ENCODE data around the gene TEKT3. TPM values are rescaled to one million over a fixed set of nuclear protein-coding genes. Genes with fewer than 3 reads are reported as not detected.

Gene TEKT3
- total and polyA plus RNA-seq, 5 experiments from 2014 or later: not detected

- H3K36me3 Mint-ChIP-seq: no peaks in the 10 kb centered on the region
- no peak for DNase-seq
Measured at GRCh38 chr17:15308758-15309157, 32.6 kb downstream of the TEKT3 start.

GRCh38 chr17:15307710-15308111, 33.7 kb downstream of the TEKT3 start:
- Mint-ChIP-seq H3K36me3 (no peaks in the 10 kb centered on the region), H3K4me1 (no peaks in the 10 kb centered on the region), H3K9me3 (no peaks in the 10 kb centered on the region), H3K27me3 (peaks cover under 1 to 5% (median 1%) of the 10 kb centered on the region in 5 donors), H3K4me3 (no peak overlapping the region), H3K27ac (no peak overlapping the region)
- POLR2A ChIA-PET: no interaction called here
- ATAC-seq (no peak), DNase-seq (no peak)

More at GRCh38 chr17:15308758-15309157, 32.6 kb downstream of the TEKT3 start:
- peaks cover 0 to 6% (median 0%) of the 10 kb centered on the region in 5 donors for H3K27me3 Mint-ChIP-seq
- POLR2A ChIA-PET: no interaction called here
- no peak for ATAC-seq
- H3K9me3 Mint-ChIP-seq: no peaks in the 10 kb centered on the region
- no peaks in the 10 kb centered on the region for H3K4me1 Mint-ChIP-seq
- H3K27ac Mint-ChIP-seq: no peak overlapping the region
- no peak overlapping the region for H3K4me3 Mint-ChIP-seq

GRCh38 chr17:15303851-15304250, 37.5 kb downstream of the TEKT3 start:
- no peak for ATAC-seq
- POLR2A ChIA-PET: no interaction called here
- Mint-ChIP-seq H3K9me3 (no peaks in the 10 kb centered on the region), H3K27me3 (peaks cover 4 to 21% (median 11%) of the 10 kb centered on the region in 5 donors), H3K4me1 (no peaks in the 10 kb centered on the region), H3K36me3 (no peaks in the 10 kb centered on the region), H3K4me3 (no peak overlapping the region), H3K27ac (no peak overlapping the region)
- no peak for DNase-seq

DNA sequence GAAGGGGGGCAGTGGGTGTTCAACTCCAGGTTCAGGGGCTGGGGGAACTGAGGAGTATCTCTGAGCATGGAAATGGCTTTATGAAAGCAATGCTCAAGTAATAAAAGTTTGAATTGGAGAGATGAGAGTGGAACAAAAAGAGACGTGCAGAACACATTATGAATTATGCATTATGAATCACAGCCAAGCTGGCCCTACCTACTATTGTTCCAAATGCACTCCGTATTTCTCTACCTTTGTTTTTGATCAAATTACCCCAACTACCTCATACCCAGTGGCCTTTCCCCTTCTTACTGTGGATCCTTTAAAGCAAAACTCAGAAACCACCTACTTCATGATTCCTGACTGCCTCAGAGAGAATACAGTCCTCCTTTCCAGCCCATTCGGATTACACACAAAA, 38.1 kb downstream of the TEKT3 start:
- Mint-ChIP-seq H3K4me1 (no peaks in the 10 kb centered on the region), H3K4me3 (no peak overlapping the region), H3K9me3 (no peaks in the 10 kb centered on the region), H3K27ac (no peak overlapping the region), H3K36me3 (no peaks in the 10 kb centered on the region), H3K27me3 (peaks cover 4 to 21% (median 11%) of the 10 kb centered on the region in 5 donors)
- POLR2A ChIA-PET: no interaction called here
- ATAC-seq (no peak), DNase-seq (no peak)

DNA sequence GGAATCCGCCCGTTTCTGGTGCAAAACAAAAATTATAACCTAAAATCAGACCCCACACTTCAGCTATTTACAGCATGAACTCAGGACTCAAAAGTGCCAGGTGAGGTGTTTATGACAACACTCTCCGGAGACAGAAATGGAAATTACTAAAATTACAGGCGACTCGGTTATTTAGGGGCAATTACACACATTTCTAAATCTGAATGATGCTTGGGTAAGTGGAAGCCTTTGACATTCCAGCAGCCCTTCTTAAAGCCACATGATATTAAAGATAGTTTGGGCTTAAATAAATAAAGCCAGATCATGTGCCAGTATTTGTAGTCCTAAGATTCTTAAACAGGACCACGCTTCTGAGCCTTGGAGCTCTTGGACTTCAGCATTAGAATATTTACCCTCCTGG, 39.6 kb downstream of the TEKT3 start:
- no peak overlapping the region for H3K27ac Mint-ChIP-seq
- peaks cover 4 to 21% (median 11%) of the 10 kb centered on the region in 5 donors for H3K27me3 Mint-ChIP-seq
- no peak overlapping the region for H3K4me3 Mint-ChIP-seq
- no peaks in the 10 kb centered on the region for H3K4me1 Mint-ChIP-seq
- POLR2A ChIA-PET: no interaction called here
- no peaks in the 10 kb centered on the region for H3K9me3 Mint-ChIP-seq
- no peak for ATAC-seq
- no peaks in the 10 kb centered on the region for H3K36me3 Mint-ChIP-seq
- no peak for DNase-seq

DNA sequence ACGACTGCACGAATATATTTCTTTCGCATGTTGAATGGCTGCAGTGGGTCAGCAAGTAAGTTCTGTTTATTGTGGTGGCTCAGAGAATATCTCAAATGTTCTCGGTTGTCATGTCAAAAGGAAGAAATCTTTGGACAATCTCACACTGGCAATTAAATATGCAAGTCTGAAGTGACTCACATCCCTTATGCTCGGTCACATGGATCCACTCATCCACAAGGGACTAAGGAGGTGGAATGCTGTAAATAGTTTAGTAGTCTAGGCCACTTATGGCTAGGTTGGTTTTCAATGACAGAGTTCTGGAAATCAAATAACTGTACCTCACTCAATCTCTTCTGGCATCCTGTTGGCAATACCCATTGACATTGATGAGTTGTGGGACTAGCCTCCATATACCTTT, 43.2 kb downstream of the TEKT3 start:
- Mint-ChIP-seq H3K9me3 (no peaks in the 10 kb centered on the region), H3K27me3 (peaks cover 8 to 28% (median 13%) of the 10 kb centered on the region in 5 donors), H3K4me3 (no peak overlapping the region), H3K4me1 (no peaks in the 10 kb centered on the region), H3K27ac (no peak overlapping the region), H3K36me3 (no peaks in the 10 kb centered on the region)
- no peak for DNase-seq
- POLR2A ChIA-PET: no interaction called here
- ATAC-seq: no peak

GRCh38 chr17:15293558-15293957, 47.8 kb downstream of the TEKT3 start:
- no peak for DNase-seq
- H3K9me3 Mint-ChIP-seq: no peaks in the 10 kb centered on the region
- no peak overlapping the region for H3K27ac Mint-ChIP-seq
- no peak for ATAC-seq
- POLR2A ChIA-PET: no interaction called here
- H3K36me3 Mint-ChIP-seq: no peaks in the 10 kb centered on the region
- no peaks in the 10 kb centered on the region for H3K4me1 Mint-ChIP-seq
- peaks cover 7 to 38% (median 18%) of the 10 kb centered on the region in 5 donors for H3K27me3 Mint-ChIP-seq
- no peak overlapping the region for H3K4me3 Mint-ChIP-seq

DNA sequence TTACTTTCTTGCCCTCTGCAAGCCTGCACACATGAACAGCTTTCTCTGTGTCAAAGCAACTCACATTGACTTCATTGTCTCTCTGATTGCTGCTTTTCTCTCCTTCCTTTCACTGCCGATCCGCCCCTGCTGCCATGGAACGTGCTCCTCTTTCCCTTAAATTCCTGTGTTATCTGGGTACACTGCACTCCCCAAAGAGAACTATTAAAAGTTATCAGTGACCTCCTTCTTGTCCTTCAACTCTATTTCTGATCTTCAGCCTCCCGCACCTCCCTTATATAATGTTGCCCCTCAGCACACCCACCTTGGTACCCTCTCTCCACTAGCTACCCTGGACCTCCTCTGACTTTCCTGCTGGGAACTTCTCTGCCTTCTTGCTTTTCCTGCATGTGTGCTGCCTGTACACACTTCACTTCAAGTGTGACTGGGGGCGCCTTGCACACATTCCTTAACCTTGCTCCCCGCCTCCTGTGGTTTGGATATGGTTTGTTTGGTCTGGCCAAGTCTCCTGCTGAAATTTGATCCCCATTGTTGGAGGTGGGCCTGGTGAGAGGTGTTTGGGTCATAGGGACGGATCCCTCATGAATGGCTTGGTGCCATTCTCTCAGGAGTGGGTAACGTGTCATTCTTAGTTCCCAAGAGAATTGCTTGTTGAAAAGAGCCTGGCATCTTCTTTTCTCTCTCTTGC, 49.6 kb downstream of the TEKT3 start:
- Mint-ChIP-seq H3K9me3 (no peaks in the 10 kb centered on the region), H3K36me3 (no peaks in the 10 kb centered on the region), H3K27ac (no peak overlapping the region), H3K4me3 (no peak overlapping the region), H3K4me1 (no peaks in the 10 kb centered on the region), H3K27me3 (peaks cover 13 to 52% (median 31%) of the 10 kb centered on the region in 5 donors)
- no peak for ATAC-seq
- POLR2A ChIA-PET: no interaction called here
- DNase-seq: no peak

DNA sequence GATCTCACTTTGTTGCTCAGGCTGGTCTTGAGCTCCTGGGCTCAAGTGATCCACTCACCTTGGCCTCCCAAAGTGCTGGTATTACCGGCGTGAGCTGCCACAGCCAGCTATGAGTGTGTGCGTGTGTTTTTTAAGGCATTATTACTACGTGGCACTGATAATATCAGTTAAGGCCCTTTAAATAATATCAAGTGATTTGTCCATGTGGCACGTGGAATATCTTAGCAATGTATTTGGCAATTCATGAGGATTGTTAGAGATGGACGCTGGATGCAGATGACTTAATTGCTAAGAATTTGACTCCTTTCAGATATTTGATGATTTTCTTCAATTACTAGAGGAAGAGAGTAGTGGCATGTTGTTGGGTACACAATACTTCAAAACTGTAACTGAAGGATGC, 50.8 kb downstream of the TEKT3 start:
- no peak overlapping the region for H3K4me3 Mint-ChIP-seq
- ATAC-seq: no peak
- H3K36me3 Mint-ChIP-seq: no peaks in the 10 kb centered on the region
- POLR2A ChIA-PET: no interaction called here
- no peaks in the 10 kb centered on the region for H3K4me1 Mint-ChIP-seq
- H3K9me3 Mint-ChIP-seq: no peaks in the 10 kb centered on the region
- DNase-seq: no peak
- H3K27me3 Mint-ChIP-seq: peaks cover 13 to 56% (median 37%) of the 10 kb centered on the region in 5 donors
- H3K27ac Mint-ChIP-seq: no peak overlapping the region

GRCh38 chr17:15289285-15290183, 51.9 kb downstream of the TEKT3 start:
- no peaks in the 10 kb centered on the region for H3K4me1 Mint-ChIP-seq
- H3K27me3 Mint-ChIP-seq: peaks cover 17 to 60% (median 41%) of the 10 kb centered on the region in 5 donors
- ATAC-seq: no peak

DNA sequence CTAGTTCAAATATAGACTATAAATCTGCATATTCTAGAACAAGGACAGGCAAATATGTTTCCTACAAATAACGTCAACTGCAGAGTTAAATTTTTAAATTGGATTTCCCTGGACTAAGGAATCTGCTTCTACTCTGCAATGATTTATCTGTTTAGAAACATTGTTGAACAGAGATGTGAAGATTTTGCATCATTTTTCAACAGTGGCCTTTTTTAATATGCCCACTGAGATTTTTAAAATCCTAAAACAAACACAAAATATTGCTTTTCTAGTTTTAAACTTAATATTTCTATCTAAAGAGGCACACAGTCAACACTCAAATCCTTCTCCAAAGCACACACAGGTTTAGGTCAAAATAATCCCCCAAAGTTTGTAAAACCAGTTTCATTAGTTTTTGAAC, 52.5 kb downstream of the TEKT3 start:
- no peak overlapping the region for H3K4me3 Mint-ChIP-seq
- H3K36me3 Mint-ChIP-seq: no peaks in the 10 kb centered on the region
- DNase-seq: no peak
- H3K27me3 Mint-ChIP-seq: peaks cover 16 to 67% (median 41%) of the 10 kb centered on the region in 5 donors
- no peak overlapping the region for H3K27ac Mint-ChIP-seq
- no peaks in the 10 kb centered on the region for H3K9me3 Mint-ChIP-seq
- POLR2A ChIA-PET: no interaction called here
- no peak for ATAC-seq
- H3K4me1 Mint-ChIP-seq: no peaks in the 10 kb centered on the region

More at GRCh38 chr17:15289285-15290183, 51.9 kb downstream of the TEKT3 start:
- POLR2A ChIA-PET: no interaction called here
- Mint-ChIP-seq H3K27ac (no peak overlapping the region), H3K9me3 (no peaks in the 10 kb centered on the region), H3K36me3 (no peaks in the 10 kb centered on the region), H3K4me3 (no peak overlapping the region)
- no peak for DNase-seq

- ATAC-seq (no peak), DNase-seq (no peak)
- no peaks in the 10 kb centered on the region for H3K36me3 Mint-ChIP-seq
- peaks cover 0 to 11% (median under 1%) of the 10 kb centered on the region in 9 donors for H3K9me3 Mint-ChIP-seq
- no peaks in the 10 kb centered on the region for H3K4me1 Mint-ChIP-seq
- H3K27ac Mint-ChIP-seq: peak overlapping the region in 1 of 10 donors; percentile 79
- no peak overlapping the region for H3K4me3 Mint-ChIP-seq
- H3K27me3 Mint-ChIP-seq: peaks cover 19 to 67% (median 44%) of the 10 kb centered on the region in 5 donors
- POLR2A ChIA-PET: no interaction called here
Measured at GRCh38 chr17:15287538-15288267, 53.7 kb downstream of the TEKT3 start.

DNA sequence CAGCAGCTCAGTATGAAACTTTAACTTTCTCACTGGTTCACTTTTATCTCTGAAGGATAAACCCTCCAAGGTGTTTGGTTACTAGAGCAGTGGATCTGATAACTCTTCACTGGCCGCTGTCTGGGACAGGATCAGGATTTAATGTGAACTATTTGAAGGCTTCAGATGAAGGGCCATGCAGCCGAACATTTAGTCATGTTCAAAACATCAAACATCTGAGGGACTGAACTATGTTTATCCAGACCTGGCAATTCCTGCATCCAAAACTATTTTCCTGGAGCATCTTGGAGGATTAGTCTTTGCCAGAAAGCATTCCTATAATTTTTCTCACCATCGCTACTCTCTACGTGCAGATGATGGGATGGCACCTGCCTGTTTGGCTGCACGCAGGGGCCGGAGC, 55.9 kb downstream of the TEKT3 start:
- H3K4me3 Mint-ChIP-seq: no peak overlapping the region
- peaks cover 19 to 75% (median 41%) of the 10 kb centered on the region in 5 donors for H3K27me3 Mint-ChIP-seq

More for the DNA sequence above, 55.9 kb downstream of the TEKT3 start:
- H3K9me3 Mint-ChIP-seq: peaks cover 0 to 17% (median 3%) of the 10 kb centered on the region in 9 donors
- peak overlapping the region in 1 of 10 donors; percentile 53 for H3K27ac Mint-ChIP-seq
- no peaks in the 10 kb centered on the region for H3K36me3 Mint-ChIP-seq
- DNase-seq (no peak), ATAC-seq (no peak)
- POLR2A ChIA-PET: no interaction called here
- no peaks in the 10 kb centered on the region for H3K4me1 Mint-ChIP-seq
